ENCODE measurements around the gene CELF1. TPM values are rescaled to one million over a fixed set of nuclear protein-coding genes. Genes with fewer than 3 reads are reported as not detected.
A peak's percentile ranks its signal among the peaks of the same experiment; 100 is the strongest.

The CELF1 gene
- total and polyA plus RNA-seq, 2 of the 13 experiments (the other 11 are each of a cell fraction or from before 2014, with no cell fraction given): 69.0 to 80.1 TPM

GRCh38 chr11:47426062-47426956 lies 126.6 kb downstream of the CELF1 start, which contains the start of gene PSMC3 (continued):
- TF ChIP-seq ZNF781 (CRISPR knock-in tag; IDR thresholded peaks at IDR 0.05; ENCODE audit: borderline replicate concordance, not compliant biosample characterization): peak; percentile 47
- no peak for TF ChIP-seq TCF12 (IDR thresholded peaks at IDR 0.05)
- 0 out of 2 replicates have a peak, but pooled peaks have one; percentile 36 for TF ChIP-seq TCF12 (CRISPR knock-in tag; IDR thresholded peaks at IDR 0.05)
- TF ChIP-seq HDAC6 (IDR thresholded peaks at IDR 0.05; ENCODE audit: low read depth, low read length): no peak
- TF ChIP-seq ZNF547 (CRISPR knock-in tag; IDR thresholded peaks at IDR 0.05): peak; percentile 14; the same call in 1 of the 2 replicates
- peak; percentile 93 for TF ChIP-seq ZNF143 (CRISPR knock-in tag; IDR thresholded peaks at IDR 0.05)
- TF ChIP-seq RBM22 (optimal IDR thresholded peaks at IDR 0.05; ENCODE audit: low read length): no peak
- TF ChIP-seq, protein P1, sequence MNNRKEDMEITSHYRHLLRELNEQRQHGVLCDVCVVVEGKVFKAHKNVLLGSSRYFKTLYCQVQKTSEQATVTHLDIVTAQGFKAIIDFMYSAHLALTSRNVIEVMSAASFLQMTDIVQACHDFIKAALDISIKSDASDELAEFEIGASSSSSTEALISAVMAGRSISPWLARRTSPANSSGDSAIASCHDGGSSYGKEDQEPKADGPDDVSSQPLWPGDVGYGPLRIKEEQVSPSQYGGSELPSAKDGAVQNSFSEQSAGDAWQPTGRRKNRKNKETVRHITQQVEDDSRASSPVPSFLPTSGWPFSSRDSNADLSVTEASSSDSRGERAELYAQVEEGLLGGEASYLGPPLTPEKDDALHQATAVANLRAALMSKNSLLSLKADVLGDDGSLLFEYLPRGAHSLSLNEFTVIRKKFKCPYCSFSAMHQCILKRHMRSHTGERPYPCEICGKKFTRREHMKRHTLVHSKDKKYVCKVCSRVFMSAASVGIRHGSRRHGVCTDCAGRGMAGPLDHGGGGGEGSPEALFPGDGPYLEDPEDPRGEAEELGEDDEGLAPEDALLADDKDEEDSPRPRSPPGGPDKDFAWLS (CRISPR knock-in tag; IDR thresholded peaks at IDR 0.05; ENCODE audit: borderline replicate concordance): no peak
- TF ChIP-seq EED (CRISPR knock-in tag; IDR thresholded peaks at IDR 0.05): no peak
- peak; percentile 63 for TF ChIP-seq FOXK1 (CRISPR knock-in tag; IDR thresholded peaks at IDR 0.05; ENCODE audit: borderline replicate concordance, low read depth)
- no peak for TF ChIP-seq ZNF569 (CRISPR knock-in tag; IDR thresholded peaks at IDR 0.05; ENCODE audit: borderline replicate concordance)
- TF ChIP-seq ZBTB3 (CRISPR knock-in tag; IDR thresholded peaks at IDR 0.05; ENCODE audit: borderline replicate concordance, low read depth): no peak; the same call in 1 of the 2 replicates
- no peak for TF ChIP-seq ATRX (CRISPR knock-in tag; IDR thresholded peaks at IDR 0.05; ENCODE audit: borderline replicate concordance)
- peak; percentile 56; the same call in 1 of the 2 replicates for TF ChIP-seq SIN3A (IDR thresholded peaks at IDR 0.05; ENCODE audit: borderline replicate concordance, low read depth, low read length)
- no peak for TF ChIP-seq SKI (IDR thresholded peaks at IDR 0.05; ENCODE audit: partially characterized antibody)
- no peak; the same call in 1 of the 2 replicates for TF ChIP-seq HDAC2 (CRISPR knock-in tag; IDR thresholded peaks at IDR 0.05)
- no peak for TF ChIP-seq ZSCAN20 (CRISPR knock-in tag; IDR thresholded peaks at IDR 0.05; ENCODE audit: borderline replicate concordance)
- TF ChIP-seq FOXJ3 (CRISPR knock-in tag; IDR thresholded peaks at IDR 0.05; ENCODE audit: borderline replicate concordance): peak; percentile 32; the same call in 1 of the 2 replicates
- 0 out of 2 replicates have a peak, but pooled peaks have one; percentile 38 for TF ChIP-seq ZNF878 (CRISPR knock-in tag; IDR thresholded peaks at IDR 0.05)
- TF ChIP-seq, protein P2, sequence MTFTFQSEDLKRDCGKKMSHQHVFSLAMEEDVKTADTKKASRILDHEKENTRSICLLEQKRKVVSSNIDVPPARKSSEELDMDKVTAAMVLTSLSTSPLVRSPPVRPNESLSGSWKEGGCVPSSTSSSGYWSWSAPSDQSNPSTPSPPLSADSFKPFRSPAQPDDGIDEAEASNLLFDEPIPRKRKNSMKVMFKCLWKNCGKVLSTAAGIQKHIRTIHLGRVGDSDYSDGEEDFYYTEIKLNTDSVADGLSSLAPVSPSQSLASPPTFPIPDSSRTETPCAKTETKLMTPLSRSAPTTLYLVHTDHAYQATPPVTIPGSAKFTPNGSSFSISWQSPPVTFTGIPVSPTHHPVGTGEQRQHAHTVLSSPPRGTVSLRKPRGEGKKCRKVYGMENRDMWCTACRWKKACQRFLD (CRISPR knock-in tag; IDR thresholded peaks at IDR 0.05; ENCODE audit: borderline replicate concordance): no peak
- TF ChIP-seq ZNF788 (CRISPR knock-in tag; IDR thresholded peaks at IDR 0.05; ENCODE audit: borderline replicate concordance): no peak; the same call in 1 of the 2 replicates
- TF ChIP-seq, protein P3, sequence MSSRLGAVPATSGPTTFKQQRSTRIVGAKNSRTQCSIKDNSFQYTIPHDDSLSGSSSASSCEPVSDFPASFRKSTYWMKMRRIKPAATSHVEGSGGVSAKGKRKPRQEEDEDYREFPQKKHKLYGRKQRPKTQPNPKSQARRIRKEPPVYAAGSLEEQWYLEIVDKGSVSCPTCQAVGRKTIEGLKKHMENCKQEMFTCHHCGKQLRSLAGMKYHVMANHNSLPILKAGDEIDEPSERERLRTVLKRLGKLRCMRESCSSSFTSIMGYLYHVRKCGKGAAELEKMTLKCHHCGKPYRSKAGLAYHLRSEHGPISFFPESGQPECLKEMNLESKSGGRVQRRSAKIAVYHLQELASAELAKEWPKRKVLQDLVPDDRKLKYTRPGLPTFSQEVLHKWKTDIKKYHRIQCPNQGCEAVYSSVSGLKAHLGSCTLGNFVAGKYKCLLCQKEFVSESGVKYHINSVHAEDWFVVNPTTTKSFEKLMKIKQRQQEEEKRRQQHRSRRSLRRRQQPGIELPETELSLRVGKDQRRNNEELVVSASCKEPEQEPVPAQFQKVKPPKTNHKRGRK (CRISPR knock-in tag; IDR thresholded peaks at IDR 0.05): no peak
